HG03139 (cell line): ENCODE measurements around the gene MARCO.

Experiments used
- ATAC-seq: cut with Tn5 transposase; IDR thresholded peaks from one replicate; pipeline ENCODE4 v1.9.1; 2021; ENCODE audit not compliant: unreplicated experiment

MARCO gene

DNA sequence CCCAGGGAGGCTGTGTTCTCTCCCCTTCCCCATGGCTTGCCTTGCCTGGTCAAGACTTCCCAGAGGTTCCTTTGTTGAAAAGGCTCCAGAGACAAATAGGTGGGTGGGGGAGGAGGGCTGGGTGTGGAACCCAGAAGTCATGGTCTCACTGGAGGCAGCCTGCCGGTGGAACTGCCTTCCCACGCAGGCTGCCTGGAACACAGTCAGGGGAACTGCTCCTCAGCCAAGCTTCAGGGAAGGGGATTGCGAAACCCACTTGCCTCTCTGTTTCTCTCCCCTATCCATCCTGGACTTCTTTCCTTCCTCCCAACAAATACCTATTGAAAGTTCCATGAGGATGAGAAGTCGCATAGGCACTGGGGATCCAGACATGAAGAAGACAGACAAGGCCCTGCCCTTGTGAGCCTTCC, 31.6 kb downstream of the MARCO start:
- no peak for ATAC-seq

GRCh38 chr2:118974103-118974993, 32.4 kb downstream of the MARCO start:
- no peak for ATAC-seq

- ATAC-seq, result no peak
Observed at GRCh38 chr2:118975133-118975532, 33.1 kb downstream of the MARCO start.

- ATAC-seq, result no peak
Observed at GRCh38 chr2:118978064-118978463, 36.1 kb downstream of the MARCO start.

DNA sequence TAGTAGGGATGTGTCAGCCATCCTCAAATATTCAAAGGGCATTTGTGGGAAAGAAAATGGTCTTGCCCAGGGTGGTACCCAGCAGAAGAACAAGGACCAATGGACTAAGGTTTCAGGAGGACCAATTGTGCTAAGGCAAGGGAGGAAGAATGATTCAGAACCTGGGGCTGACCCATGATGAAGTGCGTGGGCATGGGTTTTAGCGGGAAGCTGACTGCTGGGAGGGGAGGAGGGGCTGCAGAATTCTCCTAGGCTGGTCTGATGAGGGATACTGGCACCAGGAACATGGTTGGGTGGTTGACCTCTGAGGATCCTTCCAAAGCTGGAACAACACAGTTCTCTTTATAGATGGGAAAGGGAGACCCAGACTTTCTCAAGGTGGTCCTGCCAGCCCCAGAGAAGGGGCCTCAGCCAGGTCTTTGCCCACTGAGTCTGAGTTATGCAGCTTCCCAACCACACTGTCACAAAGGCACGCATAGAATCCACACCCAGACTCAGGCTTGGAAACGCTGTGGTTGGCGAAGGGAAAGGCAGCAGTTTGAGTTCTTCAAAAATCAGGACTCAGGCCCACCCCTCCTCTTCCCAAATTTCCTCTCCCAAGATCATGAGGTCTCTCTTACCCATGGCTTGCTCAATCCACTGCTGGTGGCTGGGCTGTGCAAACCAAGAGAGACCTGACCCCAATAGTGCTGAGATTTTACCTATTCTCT, 37.3 kb downstream of the MARCO start:
- ATAC-seq, result no peak

GRCh38 chr2:118980022-118980421, 38.0 kb downstream of the MARCO start:
- no peak for ATAC-seq

GRCh38 chr2:118980573-118980972, 38.6 kb downstream of the MARCO start:
- ATAC-seq, result no peak

GRCh38 chr2:118981632-118982031, 39.6 kb downstream of the MARCO start:
- no peak for ATAC-seq

DNA sequence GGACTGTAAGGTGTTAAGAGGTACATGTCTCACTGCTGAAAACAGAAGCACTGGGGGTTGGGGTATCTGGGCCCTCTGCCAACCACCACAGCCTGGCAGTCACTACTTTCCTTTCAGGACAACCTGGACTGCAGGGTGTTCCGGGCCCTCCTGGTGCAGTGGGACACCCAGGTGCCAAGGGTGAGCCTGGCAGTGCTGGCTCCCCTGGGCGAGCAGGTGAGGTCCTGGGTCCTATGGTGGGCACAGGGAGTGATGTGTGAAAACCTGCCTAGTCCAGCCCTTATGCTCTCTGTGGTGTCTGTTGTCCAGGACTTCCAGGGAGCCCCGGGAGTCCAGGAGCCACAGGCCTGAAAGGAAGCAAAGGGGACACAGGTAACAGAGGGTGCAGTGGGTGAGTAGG, 40.0 kb downstream of the MARCO start:
- ATAC-seq, result no peak

DNA sequence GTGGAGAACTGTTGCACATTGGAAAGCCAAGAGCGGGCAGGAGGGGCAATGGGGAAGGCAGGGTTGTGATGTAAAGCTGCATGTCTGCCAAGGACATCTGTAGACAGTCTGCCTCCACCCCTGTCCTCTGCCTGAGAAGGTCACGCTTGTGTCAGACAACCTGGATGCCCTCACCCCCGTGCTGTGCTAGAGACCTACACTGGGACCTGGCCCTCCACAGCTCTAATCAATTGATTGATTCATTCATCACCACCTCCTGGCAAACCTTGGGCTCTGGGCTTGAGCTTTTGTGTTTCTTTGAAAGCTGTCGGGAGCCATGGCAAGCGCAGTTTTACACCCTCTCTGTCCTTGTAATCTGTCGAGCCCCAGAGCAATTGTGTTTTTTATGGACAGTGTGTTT, 41.1 kb downstream of the MARCO start:
- ATAC-seq, result no peak

- ATAC-seq, result no peak
Observed at GRCh38 chr2:118983915-118984314, 41.9 kb downstream of the MARCO start.

DNA sequence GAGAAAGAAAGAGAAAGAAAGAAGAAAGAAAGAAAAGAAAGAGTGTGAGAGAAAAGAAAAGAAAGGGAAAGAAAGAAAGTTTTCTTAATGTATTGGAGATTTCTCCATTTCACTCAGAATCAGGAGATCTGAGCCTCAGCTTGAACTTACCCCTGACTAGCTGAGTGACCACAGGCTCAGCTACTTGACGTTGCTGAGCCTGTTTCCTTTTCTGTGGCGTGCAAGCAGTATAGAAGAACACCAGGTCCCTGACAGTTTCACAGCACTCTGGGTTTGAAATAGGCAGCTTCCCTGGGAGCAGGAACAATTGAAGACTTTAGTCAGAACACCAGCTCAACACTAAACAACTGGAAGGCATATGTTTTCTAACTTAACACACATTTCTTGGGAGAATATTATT, 44.7 kb downstream of the MARCO start:
- no peak for ATAC-seq

- no peak for ATAC-seq
Observed at GRCh38 chr2:118987886-118988285, 45.9 kb downstream of the MARCO start.

- ATAC-seq, result no peak
Observed at GRCh38 chr2:118988706-118989105, 46.7 kb downstream of the MARCO start.

- ATAC-seq, result no peak
Observed at GRCh38 chr2:118989481-118989880, 47.5 kb downstream of the MARCO start.

DNA sequence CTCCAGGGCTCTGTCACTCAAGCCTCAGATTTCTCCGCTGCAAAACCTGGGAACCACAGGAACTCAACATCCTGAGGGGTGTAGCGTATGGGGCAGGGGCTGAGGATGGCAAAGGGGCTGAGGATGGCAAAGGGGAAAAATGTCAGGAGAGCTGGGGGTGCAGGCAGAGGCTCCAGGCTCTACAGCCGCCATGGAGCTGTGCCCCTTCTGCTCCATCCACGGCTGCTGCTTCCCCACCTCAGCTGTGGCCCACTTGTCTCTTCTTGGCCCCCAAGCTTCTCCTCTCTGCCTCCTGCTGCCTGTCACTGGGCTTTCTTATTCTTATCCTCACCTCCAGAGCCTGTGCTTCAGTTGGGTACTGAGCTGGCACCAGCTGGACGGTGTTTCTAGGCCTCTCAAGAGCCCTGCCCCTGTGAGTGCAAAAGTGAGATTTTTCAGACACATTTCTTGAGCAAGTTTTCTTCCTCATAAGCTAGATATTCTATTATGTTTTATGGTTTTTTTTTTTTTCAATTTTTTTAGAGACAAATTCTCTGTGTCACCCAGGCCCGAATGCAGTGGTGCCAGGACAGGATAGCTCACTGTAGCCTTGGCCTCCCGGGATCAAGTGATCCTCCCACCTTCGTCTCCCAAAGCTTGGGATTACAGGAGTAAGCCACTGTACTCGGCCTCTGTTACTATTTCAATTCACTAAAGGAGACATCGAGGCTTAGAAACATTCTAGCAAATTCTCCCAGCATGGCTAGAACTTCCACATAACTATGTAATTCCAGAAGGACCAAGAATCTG, 49.0 kb downstream of the MARCO start:
- ATAC-seq, result no peak

DNA sequence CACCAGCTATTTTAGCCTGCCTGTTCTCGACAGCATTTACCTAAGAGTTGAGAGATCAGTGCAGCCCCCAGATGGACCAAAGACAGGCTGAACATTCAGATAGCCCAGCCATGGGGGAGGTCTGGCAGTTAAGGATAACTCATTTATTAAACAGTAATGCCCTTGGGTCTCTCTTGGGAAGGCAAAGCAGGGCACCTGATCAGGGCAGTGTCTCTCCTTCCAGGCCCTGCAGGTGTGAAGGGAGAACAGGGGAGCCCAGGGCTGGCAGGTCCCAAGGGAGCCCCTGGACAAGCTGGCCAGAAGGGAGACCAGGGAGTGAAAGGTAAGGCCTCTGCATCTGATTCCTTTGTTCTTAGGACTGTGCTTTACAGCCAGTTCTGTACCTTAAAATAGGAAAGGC, 49.6 kb downstream of the MARCO start:
- ATAC-seq, result no peak

GRCh38 chr2:118992740-118993391, 50.9 kb downstream of the MARCO start:
- ATAC-seq, result no peak

GRCh38 chr2:118993392-118993752, 51.4 kb downstream of the MARCO start:
- no peak for ATAC-seq

- no peak for ATAC-seq
Observed at GRCh38 chr2:118994172-118994700, 52.2 kb downstream of the MARCO start.

GRCh38 chr2:118994778-118995177, 52.8 kb downstream of the MARCO start:
- ATAC-seq, result no peak
